Dermis microvascular lymphatic vessel endothelial cell (primary cell): ENCODE data around the gene TSPO. TPM values are rescaled to one million over a fixed set of nuclear protein-coding genes. Genes with fewer than 3 reads are reported as not detected.

ENCODE experiments used
- DNase-seq, 2 donors: peaks; one replicate each; pipeline versions ENCODE4 v3.0.0 to v3.0.0-alpha.2; 2010; ENCODE audit warnings: low read depth in 2 of 2
- total RNA-seq: library from RNA; depleted of rRNA; stranded (reverse); fragments of >200 nt; gene quantifications from 2 replicates; pipeline ENCODE4 v1.2.1, GENCODE V29; 2014

Gene TSPO
- total RNA-seq, 1 donor from 2014 or later = 296 TPM

DNA sequence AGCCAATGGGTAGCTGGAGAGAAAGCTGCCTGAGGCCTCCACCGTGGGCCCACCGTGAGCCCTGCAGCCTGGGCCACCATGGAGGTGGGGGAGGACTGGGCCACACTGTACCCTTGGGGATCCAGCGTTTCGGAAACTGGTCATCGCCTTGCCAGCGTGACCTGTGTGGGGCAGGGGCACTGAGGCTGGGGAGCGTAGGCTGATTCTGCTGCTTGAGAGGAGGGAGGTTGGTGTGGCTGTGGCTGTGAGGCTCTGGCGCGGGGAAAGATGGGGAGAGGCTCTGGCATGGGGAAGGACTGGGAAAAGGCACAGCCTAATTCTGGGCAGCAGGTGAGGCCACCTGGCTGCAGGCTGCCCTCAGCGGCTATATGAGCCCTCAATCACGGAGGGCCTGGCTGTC is 48.2 kb downstream of the TSPO start:
- DNase-seq = no peak

DNA sequence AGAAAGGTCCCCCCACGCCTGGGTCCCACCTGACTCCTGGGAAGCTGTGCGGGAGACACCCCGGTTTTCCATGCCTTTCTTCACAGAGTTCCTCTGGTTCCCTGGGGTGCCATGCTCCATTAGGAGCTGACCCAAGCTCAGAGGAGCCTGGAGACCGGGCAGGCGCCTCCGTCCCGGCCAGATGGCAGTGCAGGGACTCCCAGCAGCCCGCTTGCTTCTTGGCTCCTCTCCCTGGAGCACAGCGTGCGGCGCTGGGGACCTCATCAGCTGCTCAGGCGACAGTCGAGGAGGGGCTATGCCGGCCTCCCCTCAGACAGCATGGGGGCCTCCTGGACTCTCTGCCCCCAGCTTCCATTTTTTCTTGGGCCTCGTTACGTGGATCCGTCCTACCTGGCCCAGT is 48.7 kb downstream of the TSPO start:
- no peak for DNase-seq

DNA sequence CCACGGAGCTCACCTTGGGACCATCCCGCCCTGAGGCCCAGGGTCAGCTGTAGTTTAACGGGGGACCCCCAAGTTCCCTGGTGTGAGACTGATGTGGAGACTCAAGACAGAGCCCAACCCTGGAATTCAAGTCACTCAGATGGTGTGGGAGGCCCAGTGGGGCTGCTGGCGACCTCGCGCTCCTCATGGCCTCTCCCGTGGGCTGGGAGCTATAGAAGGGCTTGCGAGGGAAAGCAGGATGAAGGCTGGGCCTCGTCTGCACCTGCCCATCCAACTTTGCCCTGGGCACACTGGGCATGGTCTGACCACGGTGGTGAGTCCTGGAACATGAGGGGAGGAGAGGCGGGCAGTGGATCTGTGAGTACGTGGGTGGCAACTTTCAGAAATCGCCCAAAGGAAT is 49.2 kb downstream of the TSPO start:
- no peak for DNase-seq

DNA sequence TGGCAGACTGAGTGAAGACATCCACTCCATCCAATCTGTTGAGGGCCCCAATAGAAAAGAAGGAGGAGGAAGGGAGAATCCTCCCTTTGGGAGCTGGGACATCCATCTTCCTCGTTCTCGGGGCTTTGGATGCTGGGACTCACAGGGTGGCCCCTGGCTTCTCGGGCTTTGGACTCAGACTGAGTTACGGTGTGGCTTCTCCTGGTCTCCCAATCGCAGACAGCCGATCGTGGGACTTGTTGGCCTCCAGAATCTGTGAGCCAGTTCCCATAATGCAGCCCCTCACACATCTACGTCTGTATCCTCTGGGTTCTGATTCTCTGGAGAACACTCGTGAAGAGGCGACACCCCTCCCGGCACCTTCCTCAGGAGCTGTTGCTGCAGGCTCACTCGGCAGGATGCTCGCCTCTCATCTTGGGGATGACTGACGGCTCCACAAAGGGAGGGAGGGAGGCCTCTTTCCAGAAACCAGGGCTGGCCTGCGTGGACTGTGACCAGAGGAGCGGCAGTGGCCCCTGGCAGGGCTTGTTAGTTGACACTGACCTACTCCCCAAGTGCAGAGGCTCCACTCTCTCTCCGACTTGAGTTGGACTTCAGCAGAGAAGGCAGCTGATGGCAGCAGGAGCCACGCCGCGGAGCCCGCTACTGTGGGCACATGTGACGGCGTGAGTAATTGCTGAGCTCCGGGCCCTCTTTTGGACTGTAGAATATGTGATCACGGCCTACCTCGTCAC is 50.3 kb downstream of the TSPO start:
- no peak for DNase-seq

DNA sequence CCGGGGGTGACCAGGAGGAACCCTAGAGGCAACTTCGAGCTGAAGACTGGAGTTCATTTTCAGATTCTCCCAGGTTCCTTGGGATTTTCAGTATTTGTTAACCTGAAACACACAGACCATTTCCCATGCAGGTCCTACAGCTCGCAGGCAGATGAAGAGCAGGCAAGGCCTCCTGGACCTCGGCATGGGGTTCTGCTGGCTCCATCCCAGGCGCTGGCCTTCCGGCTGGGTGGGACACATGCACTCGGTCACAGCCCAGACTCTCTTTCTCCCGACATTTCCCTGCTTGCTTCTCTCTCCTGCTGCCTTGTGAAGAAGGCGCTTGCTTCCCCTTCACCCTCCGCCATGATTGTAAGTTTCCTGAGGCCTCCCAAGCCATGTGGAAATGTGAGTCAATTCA is 51.0 kb downstream of the TSPO start:
- DNase-seq = no peak

DNA sequence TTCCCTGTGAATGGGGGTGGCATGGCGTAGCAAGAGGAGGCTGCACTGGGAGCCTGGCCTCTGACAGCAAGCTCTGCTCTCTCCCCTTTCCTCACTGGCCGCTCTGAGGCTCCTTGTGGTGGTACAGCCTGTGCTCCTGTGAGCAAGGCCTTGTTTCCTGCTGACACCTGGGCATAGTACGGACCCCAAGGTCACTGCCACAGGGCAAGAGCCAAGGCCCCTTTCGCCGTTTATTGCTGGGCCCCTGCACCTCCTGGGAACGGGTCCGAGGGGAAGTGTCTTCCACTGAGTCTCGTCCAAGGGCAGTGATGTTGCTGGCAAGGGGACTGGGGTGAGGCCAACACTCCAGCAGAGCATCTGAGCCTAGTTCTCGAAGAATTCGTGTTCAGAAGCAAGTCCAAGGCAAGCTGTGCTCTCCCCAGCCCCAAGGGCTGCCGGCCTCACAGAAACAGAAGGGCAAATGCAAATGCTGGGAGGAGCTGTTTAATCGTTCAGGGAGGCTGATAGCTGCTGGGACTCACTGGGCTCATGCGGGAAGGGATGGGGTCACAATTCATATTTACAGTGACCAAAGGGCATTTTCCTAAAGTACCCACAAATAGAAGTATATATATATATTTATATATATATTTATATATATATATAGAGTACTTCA is 51.5 kb downstream of the TSPO start:
- DNase-seq = no peak

DNA sequence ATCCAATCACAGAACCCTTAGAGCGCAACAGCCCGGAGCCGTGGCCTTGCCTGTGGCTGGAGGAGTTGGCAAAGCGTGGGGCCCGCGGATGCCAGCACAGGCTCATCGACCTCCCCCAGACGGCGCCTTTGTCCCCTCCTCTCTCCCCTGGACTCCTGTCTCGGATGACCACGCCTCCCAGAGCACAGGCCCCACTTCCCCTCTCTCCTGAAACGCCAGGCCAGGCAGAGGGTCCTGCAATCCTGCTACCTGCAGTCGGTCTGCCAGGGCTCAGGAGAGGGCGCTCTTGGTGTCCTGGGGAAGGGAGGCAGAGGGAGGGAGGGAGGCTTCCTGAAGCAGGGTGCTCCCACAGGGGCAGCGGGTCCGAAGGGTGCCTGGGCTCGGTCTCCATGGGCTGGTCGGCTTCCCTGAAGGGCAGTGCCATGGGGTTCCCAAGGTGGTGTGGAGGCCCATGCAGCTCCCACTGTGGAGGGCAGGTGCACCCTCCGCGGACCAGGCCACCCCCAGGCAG is 52.2 kb downstream of the TSPO start:
- DNase-seq = no peak

DNA sequence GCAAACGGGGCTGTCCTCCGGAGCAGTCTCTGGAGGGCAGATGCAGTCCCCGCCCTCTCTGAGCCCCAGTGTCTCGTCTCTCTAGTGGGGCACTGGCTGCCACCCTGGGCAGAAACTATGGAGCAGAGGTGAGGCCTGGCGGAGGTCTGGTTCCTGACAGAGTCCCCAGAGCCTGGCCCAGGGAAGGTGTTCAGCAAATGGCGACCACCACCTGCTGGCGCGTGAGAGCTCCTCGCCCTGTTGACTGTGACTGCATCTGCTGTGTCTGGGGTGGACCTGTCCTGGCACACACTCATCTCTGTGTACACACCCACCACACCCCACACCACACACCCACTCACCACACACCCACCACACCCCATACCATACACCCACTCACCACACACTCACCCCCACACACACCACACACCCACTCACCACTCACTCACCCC is 53.9 kb downstream of the TSPO start:
- no peak for DNase-seq

DNA sequence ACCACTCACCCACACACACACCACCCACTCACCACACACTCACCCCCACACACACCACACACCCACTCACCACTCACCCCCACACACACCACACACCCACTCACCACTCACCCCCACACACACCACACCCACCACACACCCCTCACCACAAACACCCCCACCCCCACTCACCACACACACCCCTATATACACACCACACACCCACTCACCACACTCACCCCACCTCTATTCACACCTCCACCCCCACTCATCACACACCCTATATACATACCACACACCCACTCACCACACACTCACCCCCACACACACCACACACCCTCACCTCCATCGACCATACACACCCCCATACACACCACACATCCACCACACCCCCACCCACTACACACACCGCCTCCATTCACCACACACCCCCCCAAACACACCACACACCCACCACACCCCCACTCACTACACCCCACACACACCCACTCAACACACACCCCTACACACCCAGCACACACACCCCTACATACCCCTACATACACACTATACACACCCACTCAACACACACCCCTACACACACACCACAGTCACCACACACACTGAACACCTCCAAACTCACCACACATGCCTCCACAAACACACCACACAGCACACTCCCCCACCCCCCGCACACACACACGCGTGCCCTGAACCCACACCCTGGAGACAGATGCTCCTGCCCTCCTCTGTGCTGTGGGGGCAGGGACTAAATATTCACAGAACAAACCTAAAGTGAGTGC is 54.6 kb downstream of the TSPO start:
- no peak for DNase-seq

DNA sequence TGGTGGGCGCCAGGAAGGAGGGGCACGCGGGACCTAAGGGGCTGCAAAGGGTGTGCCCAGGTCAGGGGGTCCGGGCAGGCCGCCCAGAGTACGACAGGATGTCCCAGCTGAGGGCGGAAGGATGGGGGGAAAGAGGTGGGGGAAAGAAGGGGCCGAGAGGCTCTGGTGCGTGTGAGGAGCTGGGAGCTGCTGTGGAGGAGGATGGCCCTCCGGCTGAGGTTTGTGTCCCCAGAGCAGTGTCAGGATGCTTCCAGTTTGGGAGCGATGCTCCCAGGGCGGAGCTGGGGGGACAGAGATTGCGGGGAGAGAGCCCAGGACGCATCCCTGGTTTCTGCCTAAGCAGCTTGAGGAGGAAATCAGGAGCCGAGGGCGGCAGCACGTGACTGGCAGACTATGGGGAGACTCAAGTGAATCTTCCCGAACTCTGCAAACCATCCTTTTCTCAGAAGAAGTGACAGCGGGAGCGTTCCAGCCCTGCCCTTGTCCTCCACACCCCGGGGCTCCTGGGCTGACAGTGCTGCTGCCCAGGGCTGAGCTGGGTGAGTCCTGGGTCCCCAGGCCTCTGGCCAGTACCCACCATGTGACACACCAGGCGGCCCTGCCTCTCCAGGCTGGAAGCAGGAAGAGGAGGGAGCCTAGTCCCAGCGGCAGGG is 55.3 kb downstream of the TSPO start:
- no peak for DNase-seq

DNA sequence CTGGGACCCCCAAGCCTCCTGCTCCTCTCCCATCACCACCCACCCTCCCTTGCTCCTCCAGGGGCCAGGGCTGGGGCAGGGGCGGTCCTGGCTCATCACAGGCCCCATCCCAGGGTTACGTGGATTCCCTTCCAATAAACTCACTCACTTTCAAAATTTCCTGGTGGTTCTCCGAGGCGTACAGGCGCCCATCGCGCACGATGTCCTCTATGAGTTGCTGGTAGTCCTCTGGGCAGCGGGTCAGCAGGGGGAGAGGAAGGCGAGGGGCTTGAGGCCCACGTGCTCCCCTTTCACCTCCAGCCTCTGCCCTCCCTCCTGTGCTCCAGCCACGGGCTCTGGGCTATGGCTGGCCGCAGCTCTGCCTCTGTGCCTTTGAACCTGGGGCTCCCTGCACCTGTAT is 56.0 kb downstream of the TSPO start:
- DNase-seq = no peak

DNA sequence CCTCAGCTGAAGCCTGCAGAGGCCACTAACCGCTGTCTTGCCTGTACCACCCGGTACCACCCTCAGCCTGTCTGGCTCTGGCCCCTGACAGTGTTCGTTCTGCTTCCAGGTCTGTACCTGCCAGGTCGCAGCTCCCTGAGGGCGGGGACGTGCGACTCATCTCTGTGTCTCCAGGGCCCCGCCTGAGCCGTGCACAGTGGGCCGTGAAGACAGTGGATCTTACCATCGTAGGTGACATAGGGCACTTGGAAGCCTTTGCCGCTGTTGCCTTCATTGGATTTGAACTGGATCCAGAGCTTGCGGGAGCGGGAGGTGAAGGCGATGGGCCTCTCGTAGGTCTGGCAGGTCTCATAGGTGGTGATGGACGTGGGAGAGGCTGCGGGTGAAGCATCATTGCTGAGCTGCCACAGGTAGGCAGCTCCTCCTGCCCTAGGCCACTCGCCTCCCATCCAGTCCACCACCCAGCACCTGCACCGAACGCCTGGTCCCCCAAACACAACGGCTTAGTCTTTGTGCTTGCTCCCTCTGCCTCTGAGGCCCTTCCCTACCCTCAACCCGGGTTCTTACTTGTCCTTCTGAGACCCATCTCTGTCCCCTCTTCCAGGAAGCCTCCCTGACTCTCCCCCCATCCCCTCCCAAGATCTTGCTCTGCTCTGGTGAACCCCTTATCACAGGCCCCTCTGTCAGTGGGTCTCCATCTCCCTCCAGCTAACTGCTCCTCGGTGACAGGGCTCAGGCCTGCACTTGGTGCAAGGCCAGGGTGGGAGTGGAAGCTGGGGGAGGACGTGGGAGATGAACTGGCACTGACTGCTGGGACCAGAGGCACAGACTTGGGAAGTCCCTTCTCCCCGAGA is 56.7 kb downstream of the TSPO start:
- DNase-seq = no peak

DNA sequence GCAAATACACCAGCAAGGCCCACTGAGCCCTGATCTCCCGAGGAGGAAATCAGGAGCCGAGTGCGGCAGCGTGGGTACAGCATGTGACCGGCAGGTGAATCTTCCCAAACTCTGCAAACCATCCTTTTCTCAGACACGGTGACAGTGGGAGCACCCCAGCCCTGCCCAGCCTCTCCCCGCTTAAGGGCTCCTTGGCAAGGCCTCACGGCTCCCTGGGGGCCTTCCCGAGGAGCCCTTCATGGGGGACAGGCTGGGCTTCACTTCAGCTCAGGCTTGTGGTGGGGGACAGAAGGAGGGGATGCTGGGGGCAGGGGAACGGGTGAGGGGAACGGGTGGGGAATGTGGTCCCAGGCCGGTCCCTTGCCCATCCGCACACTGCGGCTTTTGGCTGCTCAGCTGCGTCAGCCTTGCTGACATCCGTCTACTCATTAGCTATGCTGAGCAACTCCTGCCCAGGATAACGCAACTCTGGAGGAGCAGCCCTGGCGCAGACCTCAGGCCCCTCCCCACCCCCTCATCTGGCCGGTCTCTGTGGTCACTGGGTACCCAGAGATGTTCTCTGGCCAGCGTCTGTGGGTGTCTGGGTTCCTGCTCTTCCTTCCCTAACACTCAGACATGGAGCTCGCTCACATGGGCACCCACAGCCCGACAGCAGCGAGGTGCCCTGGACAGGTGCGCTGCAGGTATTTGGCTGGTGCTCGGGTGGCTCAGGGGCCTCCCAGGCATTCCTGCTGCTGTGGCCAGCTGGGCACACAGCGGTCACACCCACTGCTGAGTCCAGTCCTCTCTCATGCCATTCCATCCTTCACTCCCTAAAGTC is 57.6 kb downstream of the TSPO start:
- no peak for DNase-seq

DNA sequence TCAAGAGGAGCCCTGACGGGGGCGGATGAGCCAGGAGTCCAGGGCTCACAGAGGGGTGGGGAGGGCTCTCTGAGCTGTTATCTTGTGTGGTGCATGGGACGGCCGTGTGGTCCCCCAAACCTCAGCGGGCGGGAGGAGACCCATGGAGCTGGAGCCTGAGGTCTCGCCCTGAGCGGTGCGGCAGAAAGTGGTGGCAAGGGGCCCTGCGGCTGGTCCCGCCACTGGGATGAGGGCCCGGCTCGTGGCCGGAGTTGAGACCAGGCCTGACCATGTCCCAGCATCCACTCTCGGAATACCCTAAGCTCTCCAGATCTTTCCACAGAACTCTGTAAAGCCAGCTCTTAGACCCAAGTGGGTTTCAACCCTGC is 58.1 kb downstream of the TSPO start:
- no peak for DNase-seq

DNA sequence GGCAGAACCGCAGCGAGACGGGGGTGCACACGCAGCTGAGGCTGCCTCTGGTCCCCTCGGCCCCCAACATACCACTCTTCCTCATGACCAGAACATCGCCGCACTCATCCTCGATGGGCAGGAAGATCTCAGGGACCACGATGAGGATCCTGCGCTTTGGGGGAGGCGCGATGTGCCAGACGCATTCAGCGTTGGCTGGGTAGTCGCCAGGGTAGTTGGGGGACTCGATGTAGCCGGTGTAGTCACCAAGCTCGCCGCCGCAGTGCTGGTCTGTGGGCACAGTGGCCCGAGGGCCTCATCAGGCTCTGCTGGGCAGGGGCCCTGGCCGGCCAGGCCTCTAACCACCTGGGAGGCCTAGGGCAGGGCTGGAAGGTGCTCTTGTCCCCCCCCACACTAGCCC is 58.6 kb downstream of the TSPO start:
- DNase-seq = no peak

DNA sequence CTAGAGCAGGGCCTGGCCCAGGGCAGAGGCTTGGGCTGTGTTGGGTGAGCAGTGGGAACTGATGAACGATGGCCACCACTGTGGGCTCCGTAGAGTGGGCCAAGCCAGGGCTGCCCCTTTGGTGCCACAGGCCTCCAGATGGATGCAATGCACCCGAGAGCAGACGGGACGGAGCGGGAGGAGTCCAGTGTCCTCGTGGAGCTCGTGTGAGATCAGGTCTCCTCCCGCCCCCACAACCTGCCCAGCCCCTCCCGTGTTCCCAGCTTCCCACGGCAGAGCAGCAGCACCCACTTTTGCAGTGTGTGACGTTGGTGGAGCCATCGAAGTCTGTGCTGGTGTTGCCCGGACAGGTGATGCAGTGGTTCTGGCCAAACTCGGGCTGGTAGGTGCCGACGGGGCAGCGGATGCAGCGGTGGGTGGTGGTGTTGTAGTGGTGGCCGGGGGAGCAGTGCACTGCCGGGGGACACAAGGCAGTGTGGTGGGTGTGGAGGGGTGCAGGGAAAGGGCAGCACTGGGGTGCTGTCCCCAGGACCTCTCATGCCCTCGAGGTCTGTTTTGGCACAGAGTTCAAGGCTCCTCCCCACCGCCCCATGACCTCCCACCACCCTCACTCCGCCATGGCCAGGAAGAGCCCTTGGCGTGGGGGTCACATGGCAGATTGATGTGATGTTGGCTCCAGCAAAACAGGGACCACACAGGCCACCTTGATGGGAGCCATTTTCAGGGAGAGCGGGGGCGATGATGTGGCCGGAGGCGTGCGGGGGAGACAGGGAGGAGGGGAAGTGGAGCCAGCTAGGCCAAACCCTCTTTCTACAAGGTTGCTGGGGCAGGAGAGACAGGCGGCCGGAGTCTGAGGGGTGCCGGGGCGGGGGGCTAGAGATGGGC is 59.5 kb downstream of the TSPO start:
- no peak for DNase-seq

DNA sequence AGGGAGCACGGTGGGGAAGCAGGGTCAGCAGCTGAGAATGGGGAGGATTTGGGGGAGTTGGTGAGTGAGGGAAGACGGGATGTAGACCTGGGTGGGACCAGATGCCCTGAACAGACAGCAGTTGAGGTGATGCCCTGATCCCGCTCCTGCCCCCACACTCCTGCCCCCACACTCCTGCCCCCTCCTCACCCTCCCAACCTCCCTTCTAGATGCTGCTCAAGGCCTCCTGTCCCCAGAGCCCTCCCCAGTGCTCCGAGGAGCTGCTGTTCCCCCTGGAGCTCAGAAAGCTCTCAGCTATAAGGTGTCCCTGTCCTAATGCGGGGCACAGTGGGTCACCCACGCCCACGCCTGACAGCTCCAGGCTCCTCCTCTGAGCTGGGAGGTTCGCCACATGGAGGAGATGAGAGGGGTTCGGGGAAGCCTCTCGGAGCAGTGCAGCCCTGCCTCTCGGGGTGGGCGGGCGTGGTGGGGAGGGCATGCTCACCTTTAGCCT is 60.6 kb downstream of the TSPO start:
- no peak for DNase-seq

DNA sequence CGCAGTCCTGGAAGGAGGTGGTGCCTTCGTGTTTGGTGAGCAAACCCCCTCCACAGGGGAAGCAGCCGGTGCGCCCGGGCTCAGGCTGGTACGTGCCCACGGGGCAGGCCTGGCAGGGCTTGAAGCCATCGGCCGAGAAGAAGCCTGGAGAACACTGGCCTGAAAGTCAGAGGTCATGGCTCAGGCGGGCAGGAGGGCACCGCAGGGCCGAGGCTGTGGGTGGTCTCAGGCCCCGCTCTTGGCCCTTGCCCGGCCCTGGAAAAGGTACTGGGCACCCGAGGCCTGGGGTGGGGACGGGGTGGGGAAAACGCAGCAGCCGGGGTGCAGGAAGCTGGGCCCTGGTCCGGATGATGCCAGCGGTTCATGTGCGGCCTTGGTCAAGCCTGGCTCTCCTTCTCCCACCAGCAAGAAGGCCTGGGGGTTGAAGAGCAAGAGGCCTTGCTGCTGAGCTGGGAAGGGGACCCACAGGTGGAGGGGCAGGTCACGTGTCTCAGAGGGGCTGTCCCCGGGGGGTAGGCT is 61.1 kb downstream of the TSPO start:
- DNase-seq = no peak
